Prostate gland (tissue), 2 donors: ENCODE measurements around the gene MBLAC1.

Experiments
- POLR2AphosphoS5 ChIP-seq: sonication (generic); formaldehyde crosslinking; IDR thresholded peaks from one replicate; pipeline ENCODE4 v1.6.1; 2017; ENCODE audit warnings: antibody characterized with exemption
- TF ChIP-seq, protein P1 (sequence below), 4 experiments: fragments of 200-600 bp in 2 of 4; fragments of 450-650 bp in 2 of 4; sonication (generic) in 2 of 4; IDR thresholded peaks; 1 replicate in 3 of 4; 2 replicates in 1 of 4; pipeline ENCODE4 v1.5.1; 2016 to 2019; ENCODE audit warnings: antibody characterized with exemption in 4 of 4, mild to moderate bottlenecking in 2 of 4, moderate library complexity in 2 of 4

GRCh38 chr7:100124301-100125230 lies 2.2 kb upstream of the MBLAC1 start:
- TF ChIP-seq, protein P1, sequence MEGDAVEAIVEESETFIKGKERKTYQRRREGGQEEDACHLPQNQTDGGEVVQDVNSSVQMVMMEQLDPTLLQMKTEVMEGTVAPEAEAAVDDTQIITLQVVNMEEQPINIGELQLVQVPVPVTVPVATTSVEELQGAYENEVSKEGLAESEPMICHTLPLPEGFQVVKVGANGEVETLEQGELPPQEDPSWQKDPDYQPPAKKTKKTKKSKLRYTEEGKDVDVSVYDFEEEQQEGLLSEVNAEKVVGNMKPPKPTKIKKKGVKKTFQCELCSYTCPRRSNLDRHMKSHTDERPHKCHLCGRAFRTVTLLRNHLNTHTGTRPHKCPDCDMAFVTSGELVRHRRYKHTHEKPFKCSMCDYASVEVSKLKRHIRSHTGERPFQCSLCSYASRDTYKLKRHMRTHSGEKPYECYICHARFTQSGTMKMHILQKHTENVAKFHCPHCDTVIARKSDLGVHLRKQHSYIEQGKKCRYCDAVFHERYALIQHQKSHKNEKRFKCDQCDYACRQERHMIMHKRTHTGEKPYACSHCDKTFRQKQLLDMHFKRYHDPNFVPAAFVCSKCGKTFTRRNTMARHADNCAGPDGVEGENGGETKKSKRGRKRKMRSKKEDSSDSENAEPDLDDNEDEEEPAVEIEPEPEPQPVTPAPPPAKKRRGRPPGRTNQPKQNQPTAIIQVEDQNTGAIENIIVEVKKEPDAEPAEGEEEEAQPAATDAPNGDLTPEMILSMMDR (IDR thresholded peaks at IDR 0.05) = no peak
- TF ChIP-seq POLR2AphosphoS5 = no peak
